Panc1 (cell line): ENCODE measurements around the gene SURF2. TPM values are rescaled to one million over a fixed set of nuclear protein-coding genes. Genes with fewer than 3 reads are reported as not detected.

Experiments
- ATAC-seq: fragments of 200-7000 bp; cut with Tn5 transposase; 2 replicates; pipeline ENCODE4 v1.9.1; 2020; ENCODE audit warnings: mild to moderate bottlenecking, moderate library complexity
- BruUV-seq: library from RNA; stranded (reverse); fragments of 400-500 nt; replicated peaks from 2 replicates; lab custom pipeline; 2021; lab: Mats Ljungman, UMichigan
- CTCF ChIA-PET: fragments of 300-600 bp; sonication (Branson Sonifier 250); formaldehyde crosslinking; loops from one replicate; lab custom pipeline; 2022; ENCODE audit warnings: antibody characterized with exemption; lab: Charles Lee
- POLR2A ChIA-PET: fragments of 300-600 bp; sonication (Branson Sonifier 250); formaldehyde crosslinking; loops from one replicate; lab custom pipeline; 2022; ENCODE audit warnings: antibody characterized with exemption; lab: Charles Lee
- DNase-seq: peaks from one replicate; pipeline ENCODE4 v3.0.0-alpha.2; 2010; ENCODE audit warnings: low read depth, low spot score
- H3K27ac ChIP-seq: 2 replicates; pipeline ENCODE4 v1.5.1; 2011; ENCODE audit warnings: mild to moderate bottlenecking, low read length, inconsistent platforms
- H3K27me3 ChIP-seq: fragments of 200-500 bp; sonication (Bioruptor generic); 2 replicates; pipeline ENCODE4 v1.6.0; 2014; ENCODE audit warnings: low read length, inconsistent platforms; ENCODE audit not compliant: control insufficient read depth, insufficient read depth
- H3K36me3 ChIP-seq: fragments of 200-500 bp; sonication (Bioruptor generic); 2 replicates; pipeline ENCODE4 v1.5.1; 2014; ENCODE audit warnings: inconsistent platforms, mild to moderate bottlenecking, low read length, moderate library complexity; ENCODE audit not compliant: control insufficient read depth, insufficient read depth
- H3K4me1 ChIP-seq: 2 replicates; pipeline ENCODE4 v1.5.1; 2011; ENCODE audit warnings: inconsistent platforms, mild to moderate bottlenecking, low read length, moderate library complexity; ENCODE audit not compliant: control insufficient read depth, insufficient read depth
- H3K4me3 ChIP-seq, 2 experiments: 2 replicates each; pipeline ENCODE4 v1.5.1; 2011 to 2012; ENCODE audit warnings: low read depth in 2 of 2, low read length in 2 of 2, mild to moderate bottlenecking in 2 of 2, inconsistent platforms in 1 of 2, moderate library complexity in 1 of 2
- H3K9me3 ChIP-seq: fragments of 200-500 bp; sonication (Bioruptor generic); 2 replicates; pipeline ENCODE4 v1.5.1; 2014; ENCODE audit warnings: low read depth, mild to moderate bottlenecking, inconsistent platforms, low read length, moderate library complexity; ENCODE audit not compliant: control insufficient read depth, insufficient read depth
- CTCF ChIP-seq: fragments of 450-650 bp; IDR thresholded peaks from 2 replicates; pipeline ENCODE4 v1.5.1; 2017; ENCODE audit warnings: mild to moderate bottlenecking
- POLR2AphosphoS5 ChIP-seq: IDR thresholded peaks from 2 replicates; pipeline ENCODE4 v1.6.1; 2012; ENCODE audit warnings: mild to moderate bottlenecking, low read depth, low read length, moderate library complexity
- SIN3A ChIP-seq: IDR thresholded peaks from 2 replicates; pipeline ENCODE4 v1.6.1; 2012; ENCODE audit warnings: low read depth, mild to moderate bottlenecking, low read length, moderate library complexity, borderline replicate concordance; ENCODE audit not compliant: insufficient read depth
- TCF7L2 ChIP-seq: IDR thresholded peaks from 2 replicates; pipeline ENCODE4 v1.6.1; 2011; ENCODE audit warnings: mild to moderate bottlenecking, low read depth, low read length, inconsistent platforms
- in situ Hi-C: cut with HindIII; loops from 2 replicates; pipeline ENCODE4 v1.10.0; 2016; ENCODE audit warnings: low sequenced_read_pairs, low pct_unique_long_range_greater_than_20kb
- intact Hi-C: fragments of 100-400 bp; cut with micrococcal nuclease; formaldehyde crosslinking; loops from one replicate; pipeline ENCODE4 v1.10.0; 2022; ENCODE audit not compliant: unreplicated experiment
- total RNA-seq: library from RNA; stranded (reverse); gene quantifications from one replicate; pipeline ENCODE4 v1.2.1, GENCODE V29; 2021; ENCODE audit not compliant: unreplicated experiment
- TF ChIP-seq, protein P1 (sequence below), 2 experiments: IDR thresholded peaks; 2 replicates each; pipeline ENCODE4 v1.6.1; 2011 to 2012; ENCODE audit warnings: low read depth in 2 of 2, control low read depth in 1 of 2, low read length in 1 of 2, mild to moderate bottlenecking in 1 of 2, moderate library complexity in 1 of 2; ENCODE audit not compliant: insufficient read depth in 1 of 2

Gene SURF2
- total RNA-seq, 1 experiment from 2014 or later, result 19.2 TPM

DNA sequence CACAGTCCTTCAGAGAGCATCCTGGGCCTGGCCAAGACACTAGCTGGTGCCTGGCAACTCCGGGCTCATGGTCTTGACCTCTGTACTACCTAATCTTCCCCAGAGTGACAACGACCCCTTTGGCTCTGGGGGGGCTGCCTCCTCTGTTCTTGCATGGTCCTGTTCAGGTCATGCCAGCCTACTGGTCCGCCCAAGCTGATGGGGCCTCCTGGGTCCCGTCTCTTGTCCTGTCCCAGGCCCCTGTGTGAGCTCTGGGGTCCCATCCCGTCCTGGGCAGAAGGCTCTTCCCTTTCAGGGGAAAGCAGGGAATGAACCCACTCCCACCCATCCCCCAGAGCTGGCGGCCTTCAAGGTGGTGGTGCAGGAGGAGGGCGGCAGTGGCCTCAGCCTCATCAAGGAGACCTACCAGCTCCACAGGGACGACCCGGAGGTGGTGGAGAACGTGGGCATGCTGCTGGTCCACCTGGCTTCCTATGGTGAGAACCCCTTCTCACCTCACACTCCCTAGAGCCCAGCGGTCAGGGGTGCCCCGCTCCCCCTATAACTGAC is 48.2 kb downstream of the SURF2 start:
- POLR2A ChIA-PET, result interaction anchor here (0.6 kb wide), 1 partner anchor 550 kb away, joined by 3 read pairs; no protein-coding TSS in a partner anchor
- H3K36me3 ChIP-seq, result no peaks in the 10 kb centered on the region; the same call in 1 of the 2 replicates
- no peaks in the 10 kb centered on the region for H3K4me1 ChIP-seq
- no peaks in the 10 kb centered on the region for H3K9me3 ChIP-seq
- DNase-seq, result no peak
- in situ Hi-C loops (no loop called here), intact Hi-C loops (no loop called here)
- no peak; the same call in 1 of the 2 replicates for ATAC-seq
- no peaks in the 10 kb centered on the region for H3K27me3 ChIP-seq
- TF ChIP-seq CTCF (no peak), TCF7L2 (no peak), POLR2AphosphoS5 (no peak), SIN3A (no peak)
- TF ChIP-seq, protein P1, sequence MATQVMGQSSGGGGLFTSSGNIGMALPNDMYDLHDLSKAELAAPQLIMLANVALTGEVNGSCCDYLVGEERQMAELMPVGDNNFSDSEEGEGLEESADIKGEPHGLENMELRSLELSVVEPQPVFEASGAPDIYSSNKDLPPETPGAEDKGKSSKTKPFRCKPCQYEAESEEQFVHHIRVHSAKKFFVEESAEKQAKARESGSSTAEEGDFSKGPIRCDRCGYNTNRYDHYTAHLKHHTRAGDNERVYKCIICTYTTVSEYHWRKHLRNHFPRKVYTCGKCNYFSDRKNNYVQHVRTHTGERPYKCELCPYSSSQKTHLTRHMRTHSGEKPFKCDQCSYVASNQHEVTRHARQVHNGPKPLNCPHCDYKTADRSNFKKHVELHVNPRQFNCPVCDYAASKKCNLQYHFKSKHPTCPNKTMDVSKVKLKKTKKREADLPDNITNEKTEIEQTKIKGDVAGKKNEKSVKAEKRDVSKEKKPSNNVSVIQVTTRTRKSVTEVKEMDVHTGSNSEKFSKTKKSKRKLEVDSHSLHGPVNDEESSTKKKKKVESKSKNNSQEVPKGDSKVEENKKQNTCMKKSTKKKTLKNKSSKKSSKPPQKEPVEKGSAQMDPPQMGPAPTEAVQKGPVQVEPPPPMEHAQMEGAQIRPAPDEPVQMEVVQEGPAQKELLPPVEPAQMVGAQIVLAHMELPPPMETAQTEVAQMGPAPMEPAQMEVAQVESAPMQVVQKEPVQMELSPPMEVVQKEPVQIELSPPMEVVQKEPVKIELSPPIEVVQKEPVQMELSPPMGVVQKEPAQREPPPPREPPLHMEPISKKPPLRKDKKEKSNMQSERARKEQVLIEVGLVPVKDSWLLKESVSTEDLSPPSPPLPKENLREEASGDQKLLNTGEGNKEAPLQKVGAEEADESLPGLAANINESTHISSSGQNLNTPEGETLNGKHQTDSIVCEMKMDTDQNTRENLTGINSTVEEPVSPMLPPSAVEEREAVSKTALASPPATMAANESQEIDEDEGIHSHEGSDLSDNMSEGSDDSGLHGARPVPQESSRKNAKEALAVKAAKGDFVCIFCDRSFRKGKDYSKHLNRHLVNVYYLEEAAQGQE (IDR thresholded peaks at IDR 0.05; ENCODE audit: insufficient read depth in 1 of 2, low read depth in 2 of 2, low read length in 1 of 2), result no peak
- H3K4me3 ChIP-seq, result no peak overlapping the region
- CTCF ChIA-PET, result no interaction called here
- no TSS peak for BruUV-seq
- no peak overlapping the region for H3K27ac ChIP-seq

- DNase-seq, result no peak
- H3K4me1 ChIP-seq, result no peaks in the 10 kb centered on the region
- ChIA-PET CTCF (no interaction called here), POLR2A (no interaction called here)
- in situ Hi-C loops, result no loop called here
- no peak for TF ChIP-seq CTCF
- TF ChIP-seq, protein P1 (IDR thresholded peaks at IDR 0.05; ENCODE audit: insufficient read depth in 1 of 2, low read depth in 2 of 2, low read length in 1 of 2), result no peak
- TF ChIP-seq POLR2AphosphoS5, result no peak
- TF ChIP-seq TCF7L2, result no peak
- no peak for TF ChIP-seq SIN3A
- H3K4me3 ChIP-seq, result no peak overlapping the region
- intact Hi-C loops, result no loop called here
- no peaks in the 10 kb centered on the region; the same call in 1 of the 2 replicates for H3K36me3 ChIP-seq
- no peaks in the 10 kb centered on the region for H3K27me3 ChIP-seq
- no peaks in the 10 kb centered on the region for H3K9me3 ChIP-seq
- BruUV-seq, result no TSS peak
- ATAC-seq, result no peak
- no peak overlapping the region for H3K27ac ChIP-seq
Observed at GRCh38 chr9:133405508-133406438, 49.4 kb downstream of the SURF2 start.
